HG03060 (cell line): ENCODE measurements around the gene CGREF1.

Source experiments
- ATAC-seq: cut with Tn5 transposase; IDR thresholded peaks from one replicate; pipeline ENCODE4 v1.9.1; 2021; ENCODE audit warnings: low read depth, moderate number of reproducible peaks; ENCODE audit not compliant: unreplicated experiment

CGREF1 gene

GRCh38 chr2:27118525-27119329 is at the start of gene CGREF1:
CGREF1 (minus strand) TSS chr2:27119128; CDS start chr2:27104366, 14,762 bp downstream.
- no peak for ATAC-seq

- ATAC-seq = no peak
Measured at GRCh38 chr2:27164960-27165763, 46.2 kb upstream of the CGREF1 start.

- ATAC-seq = no peak
Measured at GRCh38 chr2:27162151-27163121, 43.5 kb upstream of the CGREF1 start.

- no peak for ATAC-seq
Measured at GRCh38 chr2:27160191-27160590, 41.3 kb upstream of the CGREF1 start.

GRCh38 chr2:27159271-27159670 is 40.3 kb upstream of the CGREF1 start:
- no peak for ATAC-seq

GRCh38 chr2:27158468-27158867 is 39.5 kb upstream of the CGREF1 start:
- ATAC-seq = no peak

- ATAC-seq = no peak
Measured at GRCh38 chr2:27155069-27155520, 36.2 kb upstream of the CGREF1 start.

GRCh38 chr2:27154488-27154887 is 35.6 kb upstream of the CGREF1 start:
- no peak for ATAC-seq

- no peak for ATAC-seq
Measured at GRCh38 chr2:27152796-27153464, 34.0 kb upstream of the CGREF1 start.

GRCh38 chr2:27152102-27152795 is 33.3 kb upstream of the CGREF1 start:
- no peak for ATAC-seq

- no peak for ATAC-seq
Measured at GRCh38 chr2:27150639-27151230, 31.8 kb upstream of the CGREF1 start.

- no peak for ATAC-seq
Measured at GRCh38 chr2:27149570-27150405, 30.9 kb upstream of the CGREF1 start.

GRCh38 chr2:27148801-27149439 is 30.0 kb upstream of the CGREF1 start, which contains the start of gene TCF23:
TCF23 (plus strand) TSS chr2:27149004; CDS start chr2:27149134, 130 bp downstream.
- no peak for ATAC-seq

GRCh38 chr2:27147935-27148334 is 29.0 kb upstream of the CGREF1 start:
- no peak for ATAC-seq

- no peak for ATAC-seq
Measured at GRCh38 chr2:27145682-27146081, 26.8 kb upstream of the CGREF1 start.

- ATAC-seq = no peak
Measured at GRCh38 chr2:27143285-27143684, 24.4 kb upstream of the CGREF1 start.

- ATAC-seq = no peak
Measured at GRCh38 chr2:27139310-27139709, 20.4 kb upstream of the CGREF1 start, which contains the start of gene PRR30. PRR30 (minus strand) TSS chr2:27139410; CDS start chr2:27138329, 1,081 bp downstream.
